Stomach (tissue), 4 donors: ENCODE measurements around the gene MYO10.

Experiments
- EP300 ChIP-seq: sonication (generic); formaldehyde crosslinking; IDR thresholded peaks from one replicate; pipeline ENCODE4 v1.6.1; 2017; ENCODE audit warnings: antibody characterized with exemption
- POLR2A ChIP-seq, 4 donors: fragments of 450-650 bp; IDR thresholded peaks; one replicate each; pipeline ENCODE4 v1.6.1; 2016; ENCODE audit warnings: antibody characterized with exemption in 4 of 4, control low read depth in 2 of 4, mild to moderate bottlenecking in 1 of 4, moderate library complexity in 1 of 4
- POLR2AphosphoS5 ChIP-seq, 3 donors: sonication (generic); formaldehyde crosslinking; IDR thresholded peaks; one replicate each; pipeline ENCODE4 v1.6.1; 2016; ENCODE audit warnings: antibody characterized with exemption in 3 of 3
- TF ChIP-seq, protein P1 (sequence below), 7 experiments: fragments of 450-650 bp in 4 of 7; fragments of 200-600 bp in 3 of 7; sonication (generic) in 3 of 7; IDR thresholded peaks; one replicate each; pipeline ENCODE4 v1.5.1; 2016 to 2019; ENCODE audit warnings: antibody characterized with exemption in 7 of 7, control low read depth in 2 of 7, mild to moderate bottlenecking in 1 of 7

DNA sequence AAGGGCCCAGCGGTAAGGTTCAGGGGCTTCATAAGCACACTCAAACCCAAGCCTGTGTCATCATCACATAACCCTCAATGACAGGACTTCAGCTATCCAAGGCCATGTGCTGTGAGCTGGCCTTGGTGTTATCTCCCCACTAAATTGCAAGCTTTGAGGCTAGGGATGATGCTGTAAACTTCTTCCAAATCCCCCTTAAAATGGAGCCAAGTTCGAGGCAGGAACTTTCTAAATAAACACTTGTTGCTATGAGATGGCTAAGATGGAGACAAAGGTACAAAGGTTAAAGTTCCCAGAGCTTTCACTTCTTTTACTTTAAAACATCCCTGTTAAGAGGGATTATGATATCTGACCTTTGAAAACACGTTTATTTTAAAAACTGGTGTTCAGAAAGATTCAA, 123.6 kb downstream of the MYO10 start:
- TF ChIP-seq EP300 (no peak), POLR2A (IDR thresholded peaks at IDR 0.05) (no peak), POLR2AphosphoS5 (IDR thresholded peaks at IDR 0.05) (no peak)
- TF ChIP-seq, protein P1, sequence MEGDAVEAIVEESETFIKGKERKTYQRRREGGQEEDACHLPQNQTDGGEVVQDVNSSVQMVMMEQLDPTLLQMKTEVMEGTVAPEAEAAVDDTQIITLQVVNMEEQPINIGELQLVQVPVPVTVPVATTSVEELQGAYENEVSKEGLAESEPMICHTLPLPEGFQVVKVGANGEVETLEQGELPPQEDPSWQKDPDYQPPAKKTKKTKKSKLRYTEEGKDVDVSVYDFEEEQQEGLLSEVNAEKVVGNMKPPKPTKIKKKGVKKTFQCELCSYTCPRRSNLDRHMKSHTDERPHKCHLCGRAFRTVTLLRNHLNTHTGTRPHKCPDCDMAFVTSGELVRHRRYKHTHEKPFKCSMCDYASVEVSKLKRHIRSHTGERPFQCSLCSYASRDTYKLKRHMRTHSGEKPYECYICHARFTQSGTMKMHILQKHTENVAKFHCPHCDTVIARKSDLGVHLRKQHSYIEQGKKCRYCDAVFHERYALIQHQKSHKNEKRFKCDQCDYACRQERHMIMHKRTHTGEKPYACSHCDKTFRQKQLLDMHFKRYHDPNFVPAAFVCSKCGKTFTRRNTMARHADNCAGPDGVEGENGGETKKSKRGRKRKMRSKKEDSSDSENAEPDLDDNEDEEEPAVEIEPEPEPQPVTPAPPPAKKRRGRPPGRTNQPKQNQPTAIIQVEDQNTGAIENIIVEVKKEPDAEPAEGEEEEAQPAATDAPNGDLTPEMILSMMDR (IDR thresholded peaks at IDR 0.05), result no peak
